ENCODE results near the gene CEP112.

CEP112 gene

DNA sequence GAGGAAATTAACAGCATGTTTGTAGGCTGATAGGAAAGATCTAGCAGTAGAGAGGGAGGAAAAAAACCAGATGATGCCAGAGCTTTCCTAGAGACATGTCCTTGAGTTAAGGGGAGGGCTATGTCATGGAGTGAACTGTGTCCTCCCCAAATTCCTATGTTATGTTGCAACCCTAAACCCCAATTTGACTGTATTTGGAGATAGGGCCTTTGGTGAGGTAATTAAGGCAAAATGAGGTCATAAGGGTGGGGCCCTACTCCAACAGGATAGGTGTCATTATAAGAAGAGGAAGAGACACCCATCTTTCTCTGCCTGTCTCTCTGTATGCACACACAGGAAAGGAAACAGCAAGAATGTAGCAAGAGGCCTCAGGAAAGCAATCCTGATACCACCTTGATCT lies 435.2 kb downstream of the CEP112 start:
- no peak for DNase-seq (ENCODE audit: extremely low read depth, low read depth)
- TF ChIP-seq, protein P1, sequence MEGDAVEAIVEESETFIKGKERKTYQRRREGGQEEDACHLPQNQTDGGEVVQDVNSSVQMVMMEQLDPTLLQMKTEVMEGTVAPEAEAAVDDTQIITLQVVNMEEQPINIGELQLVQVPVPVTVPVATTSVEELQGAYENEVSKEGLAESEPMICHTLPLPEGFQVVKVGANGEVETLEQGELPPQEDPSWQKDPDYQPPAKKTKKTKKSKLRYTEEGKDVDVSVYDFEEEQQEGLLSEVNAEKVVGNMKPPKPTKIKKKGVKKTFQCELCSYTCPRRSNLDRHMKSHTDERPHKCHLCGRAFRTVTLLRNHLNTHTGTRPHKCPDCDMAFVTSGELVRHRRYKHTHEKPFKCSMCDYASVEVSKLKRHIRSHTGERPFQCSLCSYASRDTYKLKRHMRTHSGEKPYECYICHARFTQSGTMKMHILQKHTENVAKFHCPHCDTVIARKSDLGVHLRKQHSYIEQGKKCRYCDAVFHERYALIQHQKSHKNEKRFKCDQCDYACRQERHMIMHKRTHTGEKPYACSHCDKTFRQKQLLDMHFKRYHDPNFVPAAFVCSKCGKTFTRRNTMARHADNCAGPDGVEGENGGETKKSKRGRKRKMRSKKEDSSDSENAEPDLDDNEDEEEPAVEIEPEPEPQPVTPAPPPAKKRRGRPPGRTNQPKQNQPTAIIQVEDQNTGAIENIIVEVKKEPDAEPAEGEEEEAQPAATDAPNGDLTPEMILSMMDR (IDR thresholded peaks at IDR 0.05; ENCODE audit: low read depth, low read length, missing control alignments): no peak

GRCh38 chr17:65755799-65756198 lies 436.1 kb downstream of the CEP112 start:
- TF ChIP-seq, protein P1 (IDR thresholded peaks at IDR 0.05; ENCODE audit: low read depth, low read length, missing control alignments): no peak
- no peak overlapping the region for H3K4me3 ChIP-seq (replicated peaks; ENCODE audit: low read depth, low read length)
- DNase-seq (ENCODE audit: extremely low read depth, low read depth): no peak

More for the DNA sequence above, 435.2 kb downstream of the CEP112 start:
- H3K4me3 ChIP-seq (replicated peaks; ENCODE audit: low read depth, low read length): no peak overlapping the region

DNA sequence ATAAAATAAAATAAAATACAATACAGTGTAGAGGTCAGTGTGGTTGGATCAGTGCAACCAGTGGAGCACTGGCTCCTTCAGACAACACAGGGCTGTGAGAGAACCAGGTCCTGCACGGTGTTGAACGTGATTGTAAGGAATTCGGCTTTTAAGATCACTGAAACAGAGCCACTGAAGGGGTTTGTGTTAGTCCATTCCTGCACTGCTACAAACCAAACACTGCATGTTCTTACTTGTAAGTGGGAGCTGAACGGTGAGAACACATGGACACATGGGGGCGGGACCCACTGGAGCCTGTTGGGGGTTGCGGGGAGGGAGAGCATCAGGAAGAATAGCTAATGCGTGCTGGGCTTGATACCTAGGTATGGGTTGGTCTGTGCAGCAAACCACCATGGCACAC lies 437.3 kb downstream of the CEP112 start:
- TF ChIP-seq, protein P1 (IDR thresholded peaks at IDR 0.05; ENCODE audit: low read depth, low read length, missing control alignments): no peak
- no peak for DNase-seq (ENCODE audit: extremely low read depth, low read depth)

GRCh38 chr17:65754081-65754480 lies 437.9 kb downstream of the CEP112 start:
- TF ChIP-seq, protein P1 (IDR thresholded peaks at IDR 0.05; ENCODE audit: low read depth, low read length, missing control alignments): no peak
- DNase-seq (ENCODE audit: extremely low read depth, low read depth): no peak

More for the DNA sequence above, 437.3 kb downstream of the CEP112 start:
- no peak overlapping the region for H3K4me3 ChIP-seq (replicated peaks; ENCODE audit: low read depth, low read length)

GRCh38 chr17:65753348-65753747 lies 438.6 kb downstream of the CEP112 start:
- no peak for DNase-seq (ENCODE audit: extremely low read depth, low read depth)
- no peak overlapping the region for H3K4me3 ChIP-seq (replicated peaks; ENCODE audit: low read depth, low read length)
- TF ChIP-seq, protein P1 (IDR thresholded peaks at IDR 0.05; ENCODE audit: low read depth, low read length, missing control alignments): no peak

More at GRCh38 chr17:65754081-65754480, 437.9 kb downstream of the CEP112 start:
- H3K4me3 ChIP-seq (replicated peaks; ENCODE audit: low read depth, low read length): no peak overlapping the region

DNA sequence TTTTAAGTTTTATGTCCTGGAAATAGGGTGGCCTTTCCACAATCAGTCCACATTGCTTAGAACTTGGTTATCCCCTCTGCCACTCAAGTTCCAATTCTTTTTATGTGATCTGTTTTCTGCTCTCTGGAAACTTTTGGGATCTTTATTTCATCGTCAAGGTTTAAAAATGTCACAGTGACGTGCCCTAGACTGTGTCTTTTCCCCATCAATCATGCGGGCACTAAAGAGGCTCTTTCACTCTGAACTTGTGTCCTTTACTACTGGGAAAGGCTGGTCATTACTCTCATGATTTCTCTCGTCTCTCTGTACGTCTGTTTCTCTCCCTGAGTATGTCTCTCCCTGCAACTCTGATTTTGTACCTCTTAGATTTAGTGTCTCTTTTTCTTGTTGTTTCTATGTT lies 440.7 kb downstream of the CEP112 start:
- no peak for DNase-seq (ENCODE audit: extremely low read depth, low read depth)
- no peak overlapping the region for H3K4me3 ChIP-seq (replicated peaks; ENCODE audit: low read depth, low read length)
- TF ChIP-seq, protein P1 (IDR thresholded peaks at IDR 0.05; ENCODE audit: low read depth, low read length, missing control alignments): no peak

DNA sequence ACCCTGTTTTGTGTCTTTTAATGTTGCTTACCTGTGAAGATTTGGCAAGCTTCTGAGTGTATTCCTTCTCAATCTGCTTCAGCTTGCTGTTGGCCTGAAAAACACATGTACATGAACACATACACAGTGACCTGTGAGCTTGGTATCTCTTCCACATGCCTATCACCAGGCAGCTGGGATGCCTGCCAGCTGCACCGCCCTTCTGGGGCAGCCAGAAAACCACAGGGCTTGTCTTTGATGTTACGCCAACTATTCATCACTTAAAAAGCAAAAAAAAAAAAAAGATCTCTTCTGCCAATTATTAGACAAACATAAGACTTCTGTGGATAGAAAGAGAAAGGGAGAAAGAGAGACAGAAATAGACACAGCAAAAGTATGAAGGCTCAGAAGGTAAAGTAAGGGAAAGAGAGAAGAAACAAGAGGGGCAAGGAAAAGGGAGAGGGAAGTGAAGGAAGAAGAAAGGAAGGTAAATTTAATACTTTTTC lies 441.3 kb downstream of the CEP112 start:
- TF ChIP-seq, protein P1 (IDR thresholded peaks at IDR 0.05; ENCODE audit: low read depth, low read length, missing control alignments): no peak
- peak; percentile 81 for DNase-seq (ENCODE audit: extremely low read depth, low read depth)

More for the DNA sequence above, 441.3 kb downstream of the CEP112 start:
- no peak overlapping the region for H3K4me3 ChIP-seq (replicated peaks; ENCODE audit: low read depth, low read length)
